ENCODE results near the gene PPA1.
"Not testable (repeated sequence)": the region's sequence is repeated elsewhere in the genome, so short reads cannot be mapped to it uniquely, and the experiment has no call there.

The PPA1 gene

GRCh38 chr10:70166394-70166793, 66.8 kb downstream of the PPA1 start:
- no peak for DNase-seq

- DNase-seq, result peak; percentile 69 to 71
Observed at GRCh38 chr10:70164163-70164562, 69.1 kb downstream of the PPA1 start.

- no peak for DNase-seq
Observed at GRCh38 chr10:70163448-70163847, 69.8 kb downstream of the PPA1 start.

GRCh38 chr10:70162892-70163201, 70.4 kb downstream of the PPA1 start:
- no peak for DNase-seq

- no peak for DNase-seq
Observed at GRCh38 chr10:70162151-70162891, 70.9 kb downstream of the PPA1 start.

- no peak for DNase-seq
Observed at GRCh38 chr10:70160798-70161197, 72.4 kb downstream of the PPA1 start.

- not testable (repeated sequence) for DNase-seq
Observed at GRCh38 chr10:70159366-70159765, 73.9 kb downstream of the PPA1 start.

GRCh38 chr10:70158113-70158512, 75.1 kb downstream of the PPA1 start:
- no peak for DNase-seq

GRCh38 chr10:70155255-70155838, 77.9 kb downstream of the PPA1 start:
- DNase-seq, result no peak

Data from AML-193 (cell line).